B cell (primary cell): ENCODE data around the gene KCNT2. TPM values are rescaled to one million over a fixed set of nuclear protein-coding genes. Genes with fewer than 3 reads are reported as not detected.

Source experiments
- ATAC-seq: fragments of 200-7000 bp; cut with Tn5 transposase; one replicate; pipeline ENCODE4 v1.10.0; 2021; ENCODE audit warnings: low read depth, mild to moderate bottlenecking, moderate number of reproducible peaks, moderate library complexity
- CTCF ChIA-PET: fragments of 350-600 bp; sonication (Branson Sonifier 250); formaldehyde crosslinking; loops from one replicate; lab custom pipeline; 2021; ENCODE audit warnings: antibody characterized with exemption, inconsistent platforms; lab: Charles Lee
- POLR2A ChIA-PET: fragments of 350-600 bp; sonication (Branson Sonifier 250); formaldehyde crosslinking; loops from one replicate; lab custom pipeline; 2021; ENCODE audit warnings: antibody characterized with exemption; lab: Charles Lee
- DNase-seq: peaks from one replicate; pipeline ENCODE4 v3.0.0; 2013
- H2AFZ ChIP-seq: 2 replicates; pipeline ENCODE4 v1.6.1; 2012; ENCODE audit warnings: mild to moderate bottlenecking, low read depth, low read length; ENCODE audit not compliant: insufficient read depth, poor library complexity, severe bottlenecking
- H3K27ac ChIP-seq, 2 donors: 1 replicate in 1 of 2; 2 replicates in 1 of 2; pipeline ENCODE4 v1.5.1; 2012 to 2013; ENCODE audit warnings: low read length in 2 of 2, mild to moderate bottlenecking in 2 of 2, moderate library complexity in 1 of 2
- H3K27me3 ChIP-seq, 4 experiments: fragments of 200-600 bp in 1 of 4; sonication (generic) in 1 of 4; replicated peaks in 1 of 4; 1 replicate in 2 of 4; 2 replicates in 2 of 4; pipeline versions ENCODE4 v1.6.1 to v1.7.0; 2013 to 2016; ENCODE audit warnings: low read length in 3 of 4, mild to moderate bottlenecking in 2 of 4, mixed read lengths in 1 of 4, moderate library complexity in 1 of 4; ENCODE audit not compliant: insufficient read depth in 4 of 4, control insufficient read depth in 3 of 4; ENCODE audit errors: control extremely low read depth in 1 of 4
- H3K36me3 ChIP-seq, 2 experiments: replicated peaks in 1 of 2; 1 replicate in 1 of 2; 2 replicates in 1 of 2; pipeline versions ENCODE4 v1.6.1 to v1.7.1; 2013; ENCODE audit warnings: low read length in 1 of 2; ENCODE audit not compliant: insufficient read depth in 2 of 2, control insufficient read depth in 1 of 2; ENCODE audit errors: control extremely low read depth in 1 of 2, extremely low read depth in 1 of 2
- H3K4me1 ChIP-seq, 2 donors: fragments of 200-600 bp in 1 of 2; sonication (generic) in 1 of 2; 1 replicate in 1 of 2; 2 replicates in 1 of 2; pipeline versions ENCODE4 v1.5.1 to v1.6.1; 2013 to 2017; ENCODE audit warnings: low read length in 2 of 2; ENCODE audit not compliant: control insufficient read depth in 2 of 2, insufficient read depth in 2 of 2
- H3K4me2 ChIP-seq: replicated peaks from 2 replicates; pipeline ENCODE3; 2012; ENCODE audit warnings: mild to moderate bottlenecking, low read depth, low read length; ENCODE audit not compliant: poor library complexity, severe bottlenecking
- H3K4me3 ChIP-seq, 5 experiments: fragments of 200-600 bp in 1 of 5; sonication (generic) in 1 of 5; 1 replicate in 3 of 5; 2 replicates in 2 of 5; pipeline versions ENCODE4 v1.5.1 to v1.7.0; 2011 to 2016; ENCODE audit warnings: low read length in 4 of 5, mild to moderate bottlenecking in 4 of 5, low read depth in 2 of 5, control low read depth in 1 of 5, moderate library complexity in 1 of 5; ENCODE audit not compliant: insufficient read depth in 1 of 5; ENCODE audit errors: control extremely low read depth in 1 of 5, extremely low read depth in 1 of 5
- H3K79me2 ChIP-seq: fragments of 200-600 bp; sonication (generic); one replicate; pipeline ENCODE4 v1.6.0; 2016; ENCODE audit warnings: low read length; ENCODE audit not compliant: control insufficient read depth, insufficient read depth
- H3K9ac ChIP-seq: fragments of 200-600 bp; sonication (generic); 2 replicates; pipeline ENCODE4 v1.6.1; 2017; ENCODE audit warnings: mild to moderate bottlenecking, low read length, moderate library complexity
- H3K9me3 ChIP-seq, 3 donors: one replicate each; pipeline versions ENCODE4 v1.6.1 to v1.7.1; 2013; ENCODE audit warnings: low read length in 2 of 3; ENCODE audit not compliant: control insufficient read depth in 2 of 3, insufficient read depth in 1 of 3; ENCODE audit errors: control extremely low read depth in 1 of 3
- H4K20me1 ChIP-seq: 2 replicates; pipeline ENCODE4 v1.6.0; 2012; ENCODE audit warnings: mild to moderate bottlenecking, low read length; ENCODE audit not compliant: insufficient read depth, control insufficient read depth, poor library complexity, severe bottlenecking
- H3K27ac Mint-ChIP-seq: one replicate; pipeline ENCODE4 v1.8.0; 2021; ENCODE audit warnings: mixed read lengths
- H3K27me3 Mint-ChIP-seq: one replicate; pipeline ENCODE4 v1.8.0; 2021; ENCODE audit warnings: mixed read lengths
- H3K4me1 Mint-ChIP-seq: one replicate; pipeline ENCODE4 v1.8.0; 2021; ENCODE audit warnings: mixed read lengths
- H3K4me3 Mint-ChIP-seq: one replicate; pipeline ENCODE4 v1.8.0; 2021; ENCODE audit warnings: mixed read lengths
- H3K9me3 Mint-ChIP-seq: one replicate; pipeline ENCODE4 v1.8.0; 2022; ENCODE audit warnings: mixed read lengths; ENCODE audit not compliant: insufficient read depth
- EZH2 ChIP-seq: IDR thresholded peaks from 2 replicates; pipeline ENCODE4 v1.6.1; 2012; ENCODE audit warnings: borderline replicate concordance, low read depth, mild to moderate bottlenecking, moderate library complexity, low read length; ENCODE audit not compliant: insufficient read depth, poor library complexity, severe bottlenecking
- WGBS: methylation state at CpG from one replicate; pipeline ENCODE4 v1.1.5; 2013; ENCODE audit warnings: missing lambda C conversion rate; ENCODE audit not compliant: insufficient coverage; 5-methylcytosine and 5-hydroxymethylcytosine counted together
- intact Hi-C: fragments of 100-400 bp; cut with micrococcal nuclease; formaldehyde crosslinking; loops from one replicate; pipeline ENCODE4 v1.10.0; 2022
- polyA plus RNA-seq: library from polyadenylated mRNA; depleted of rRNA; stranded (reverse); fragments of >200 nt; gene quantifications from 2 replicates; pipeline ENCODE4 v1.2.3, GENCODE V29; 2012
- total RNA-seq, 2 donors: library from RNA; stranded (reverse); fragments of 120-200 nt in 1 of 2; gene quantifications; 1 replicate in 1 of 2; 2 replicates in 1 of 2; pipeline versions ENCODE4 v1.2.3 to v1.2.4, GENCODE V29; 2013 to 2022
- TF ChIP-seq, protein P1 (sequence below): fragments of 200-600 bp; IDR thresholded peaks from one replicate; pipeline ENCODE4 v1.8.0; 2022; ENCODE audit warnings: antibody characterized with exemption, mild to moderate bottlenecking

The KCNT2 gene
- total and polyA plus RNA-seq, 2 donors (not counting 1 experiment from before 2014, with no cell fraction given) = not detected

DNA sequence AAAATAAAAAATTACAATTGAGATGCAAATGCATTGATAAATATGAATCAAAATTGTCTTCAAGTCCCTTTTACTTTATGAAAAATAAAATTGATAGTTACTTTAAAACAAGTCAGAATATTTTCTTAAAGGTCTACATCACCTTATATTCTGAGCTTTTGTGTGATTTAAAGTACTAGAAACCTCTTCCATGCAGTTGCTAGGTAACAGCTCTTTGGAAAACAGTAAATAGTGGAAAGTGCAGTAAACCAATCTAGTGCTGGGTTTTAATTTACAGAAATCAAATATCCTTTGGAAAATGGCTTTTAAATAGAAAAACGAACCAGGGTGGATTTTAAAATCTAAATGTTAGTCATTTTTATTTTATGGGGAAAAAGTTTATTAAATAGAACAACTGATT is 227.9 kb downstream of the KCNT2 start:
- WGBS = no CpG with 5 or more reads among the region's 1 CpG
- Histone ChIP-seq H3K27ac (no peak overlapping the region), H3K4me2 (no peak overlapping the region), H2AFZ (no peak overlapping the region), H3K9ac (no peak overlapping the region), H3K4me3 (no peak overlapping the region), H3K27me3 (no peaks in the 10 kb centered on the region), H3K9me3 (no peaks in the 10 kb centered on the region), H3K4me1 (no peaks in the 10 kb centered on the region), H3K36me3 (no peaks in the 10 kb centered on the region), H3K79me2 (no peaks in the 10 kb centered on the region), H4K20me1 (no peaks in the 10 kb centered on the region)
- Mint-ChIP-seq H3K9me3 (peaks cover 3% of the 10 kb centered on the region), H3K27me3 (no peaks in the 10 kb centered on the region), H3K27ac (no peak overlapping the region), H3K4me3 (no peak overlapping the region), H3K4me1 (no peaks in the 10 kb centered on the region)
- ChIA-PET POLR2A (no interaction called here), CTCF (no interaction called here)
- TF ChIP-seq EZH2 = no peak
- TF ChIP-seq, protein P1, sequence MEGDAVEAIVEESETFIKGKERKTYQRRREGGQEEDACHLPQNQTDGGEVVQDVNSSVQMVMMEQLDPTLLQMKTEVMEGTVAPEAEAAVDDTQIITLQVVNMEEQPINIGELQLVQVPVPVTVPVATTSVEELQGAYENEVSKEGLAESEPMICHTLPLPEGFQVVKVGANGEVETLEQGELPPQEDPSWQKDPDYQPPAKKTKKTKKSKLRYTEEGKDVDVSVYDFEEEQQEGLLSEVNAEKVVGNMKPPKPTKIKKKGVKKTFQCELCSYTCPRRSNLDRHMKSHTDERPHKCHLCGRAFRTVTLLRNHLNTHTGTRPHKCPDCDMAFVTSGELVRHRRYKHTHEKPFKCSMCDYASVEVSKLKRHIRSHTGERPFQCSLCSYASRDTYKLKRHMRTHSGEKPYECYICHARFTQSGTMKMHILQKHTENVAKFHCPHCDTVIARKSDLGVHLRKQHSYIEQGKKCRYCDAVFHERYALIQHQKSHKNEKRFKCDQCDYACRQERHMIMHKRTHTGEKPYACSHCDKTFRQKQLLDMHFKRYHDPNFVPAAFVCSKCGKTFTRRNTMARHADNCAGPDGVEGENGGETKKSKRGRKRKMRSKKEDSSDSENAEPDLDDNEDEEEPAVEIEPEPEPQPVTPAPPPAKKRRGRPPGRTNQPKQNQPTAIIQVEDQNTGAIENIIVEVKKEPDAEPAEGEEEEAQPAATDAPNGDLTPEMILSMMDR = no peak
- intact Hi-C loops = no loop called here
- no peak for DNase-seq
- no peak for ATAC-seq

DNA sequence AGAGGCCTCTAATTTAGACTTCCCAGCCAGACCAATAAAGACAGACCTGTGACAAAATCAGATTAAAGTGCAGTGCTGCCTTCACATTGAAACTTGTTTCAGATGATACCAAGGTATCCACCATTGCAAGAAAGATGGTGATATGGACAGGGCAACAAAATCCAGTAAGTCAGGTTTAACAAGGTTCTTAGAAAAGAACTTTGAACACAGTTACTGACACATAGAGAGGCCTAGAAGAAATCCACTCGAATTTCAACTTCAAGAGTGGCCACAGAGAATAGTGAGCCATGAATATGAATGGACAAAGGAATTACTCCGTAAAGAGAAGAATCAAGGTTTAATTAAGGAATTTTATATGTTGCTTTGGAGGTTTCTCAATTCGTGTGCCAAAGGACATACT is 230.4 kb downstream of the KCNT2 start:
- Histone ChIP-seq H3K4me3 (no peak overlapping the region), H3K27me3 (no peaks in the 10 kb centered on the region), H3K4me2 (no peak overlapping the region), H3K9me3 (no peaks in the 10 kb centered on the region), H3K9ac (no peak overlapping the region), H3K27ac (no peak overlapping the region), H3K36me3 (no peaks in the 10 kb centered on the region), H3K4me1 (no peaks in the 10 kb centered on the region), H4K20me1 (no peaks in the 10 kb centered on the region), H2AFZ (no peak overlapping the region), H3K79me2 (no peaks in the 10 kb centered on the region)
- intact Hi-C loops = no loop called here
- Mint-ChIP-seq H3K9me3 (no peaks in the 10 kb centered on the region), H3K27me3 (no peaks in the 10 kb centered on the region), H3K4me1 (no peaks in the 10 kb centered on the region), H3K27ac (no peak overlapping the region), H3K4me3 (no peak overlapping the region)
- no peak for ATAC-seq
- ChIA-PET POLR2A (no interaction called here), CTCF (no interaction called here)
- no CpG with 5 or more reads among the region's 3 CpGs for WGBS
- no peak for DNase-seq
- TF ChIP-seq, protein P1 = no peak
- TF ChIP-seq EZH2 = no peak
